ENCODE data around the gene SLC13A3.

The SLC13A3 gene

GRCh38 chr20:46564241-46564957, 86.9 kb downstream of the SLC13A3 start:
- 89 to 94% methylated on average over 3 to 5 of the region's 7 CpGs for WGBS, 2 experiments (ENCODE audit: insufficient coverage in 2 of 2)
- no peak overlapping the region for H3K4me3 ChIP-seq (ENCODE audit: extremely low read depth, insufficient read depth, low read length, poor library complexity, severe bottlenecking)
- no peaks in the 10 kb centered on the region for H3K4me1 ChIP-seq (ENCODE audit: control insufficient read depth, insufficient read depth, low read length, poor library complexity, severe bottlenecking)
- no peak overlapping the region for H3K27ac ChIP-seq (ENCODE audit: low read depth, low read length, severe bottlenecking)
- H3K36me3 ChIP-seq (ENCODE audit: control insufficient read depth, insufficient read depth, low read length) = no peaks in the 10 kb centered on the region
- no peaks in the 10 kb centered on the region for H3K9me3 ChIP-seq (ENCODE audit: control insufficient read depth, low read length)

GRCh38 chr20:46563860-46564221, 87.4 kb downstream of the SLC13A3 start:
- no peak overlapping the region for H3K4me3 ChIP-seq (ENCODE audit: extremely low read depth, insufficient read depth, low read length, poor library complexity, severe bottlenecking)
- H3K27ac ChIP-seq (ENCODE audit: low read depth, low read length, severe bottlenecking) = no peak overlapping the region
- H3K9me3 ChIP-seq (ENCODE audit: control insufficient read depth, low read length) = no peaks in the 10 kb centered on the region
- H3K4me1 ChIP-seq (ENCODE audit: control insufficient read depth, insufficient read depth, low read length, poor library complexity, severe bottlenecking) = peaks cover 5% of the 10 kb centered on the region
- WGBS, 2 experiments (ENCODE audit: insufficient coverage in 2 of 2) = 80 to 92% methylated on average over 2 of the region's 2 CpGs
- no peaks in the 10 kb centered on the region for H3K36me3 ChIP-seq (ENCODE audit: control insufficient read depth, insufficient read depth, low read length)

GRCh38 chr20:46563170-46563859, 87.9 kb downstream of the SLC13A3 start:
- peaks cover 8% of the 10 kb centered on the region for H3K4me1 ChIP-seq (ENCODE audit: control insufficient read depth, insufficient read depth, low read length, poor library complexity, severe bottlenecking)
- no peak overlapping the region for H3K4me3 ChIP-seq (ENCODE audit: extremely low read depth, insufficient read depth, low read length, poor library complexity, severe bottlenecking)
- no peaks in the 10 kb centered on the region for H3K36me3 ChIP-seq (ENCODE audit: control insufficient read depth, insufficient read depth, low read length)
- H3K27ac ChIP-seq (ENCODE audit: low read depth, low read length, severe bottlenecking) = no peak overlapping the region
- no peaks in the 10 kb centered on the region for H3K9me3 ChIP-seq (ENCODE audit: control insufficient read depth, low read length)
- WGBS, 2 experiments (ENCODE audit: insufficient coverage in 2 of 2) = 92 to 93% methylated on average over 16 of the region's 16 CpGs

- Histone ChIP-seq H3K9me3 (ENCODE audit: control insufficient read depth, low read length) (no peaks in the 10 kb centered on the region), H3K4me1 (ENCODE audit: control insufficient read depth, insufficient read depth, low read length, poor library complexity, severe bottlenecking) (peaks cover 8% of the 10 kb centered on the region), H3K4me3 (ENCODE audit: extremely low read depth, insufficient read depth, low read length, poor library complexity, severe bottlenecking) (peak overlapping the region; percentile 5), H3K27ac (ENCODE audit: low read depth, low read length, severe bottlenecking) (peak overlapping the region; percentile 57), H3K36me3 (ENCODE audit: control insufficient read depth, insufficient read depth, low read length) (no peaks in the 10 kb centered on the region)
- WGBS, 2 experiments (ENCODE audit: insufficient coverage in 2 of 2) = 21 to 35% methylated on average over 9 to 12 of the region's 19 CpGs
These were observed 88.7 kb downstream of the SLC13A3 start for GRCh38 chr20:46562373-46563169.

GRCh38 chr20:46562009-46562372, 89.3 kb downstream of the SLC13A3 start:
- Histone ChIP-seq H3K9me3 (ENCODE audit: control insufficient read depth, low read length) (no peaks in the 10 kb centered on the region), H3K27ac (ENCODE audit: low read depth, low read length, severe bottlenecking) (no peak overlapping the region), H3K4me1 (ENCODE audit: control insufficient read depth, insufficient read depth, low read length, poor library complexity, severe bottlenecking) (peaks cover 8% of the 10 kb centered on the region), H3K36me3 (ENCODE audit: control insufficient read depth, insufficient read depth, low read length) (no peaks in the 10 kb centered on the region), H3K4me3 (ENCODE audit: extremely low read depth, insufficient read depth, low read length, poor library complexity, severe bottlenecking) (no peak overlapping the region)
- 63 to 78% methylated on average over 5 of the region's 5 CpGs for WGBS, 2 experiments (ENCODE audit: insufficient coverage in 2 of 2)

- Histone ChIP-seq H3K4me3 (ENCODE audit: extremely low read depth, insufficient read depth, low read length, poor library complexity, severe bottlenecking) (no peak overlapping the region), H3K9me3 (ENCODE audit: control insufficient read depth, low read length) (no peaks in the 10 kb centered on the region), H3K27ac (ENCODE audit: low read depth, low read length, severe bottlenecking) (no peak overlapping the region), H3K4me1 (ENCODE audit: control insufficient read depth, insufficient read depth, low read length, poor library complexity, severe bottlenecking) (peaks cover 8% of the 10 kb centered on the region), H3K36me3 (ENCODE audit: control insufficient read depth, insufficient read depth, low read length) (no peaks in the 10 kb centered on the region)
- 90% methylated on average over 7 of the region's 7 CpGs for WGBS, 2 experiments (ENCODE audit: insufficient coverage in 2 of 2)
These were observed 91.4 kb downstream of the SLC13A3 start for GRCh38 chr20:46559685-46560440.

- H3K4me3 ChIP-seq (ENCODE audit: extremely low read depth, insufficient read depth, low read length, poor library complexity, severe bottlenecking) = no peak overlapping the region
- no peaks in the 10 kb centered on the region for H3K36me3 ChIP-seq (ENCODE audit: control insufficient read depth, insufficient read depth, low read length)
- peak overlapping the region; percentile 23 for H3K27ac ChIP-seq (ENCODE audit: low read depth, low read length, severe bottlenecking)
- no peaks in the 10 kb centered on the region for H3K9me3 ChIP-seq (ENCODE audit: control insufficient read depth, low read length)
- whole genome bisulfite sequencing, 2 experiments (ENCODE audit: insufficient coverage in 2 of 2) = 85 to 90% methylated on average over 3 of the region's 3 CpGs
- peaks cover 8% of the 10 kb centered on the region for H3K4me1 ChIP-seq (ENCODE audit: control insufficient read depth, insufficient read depth, low read length, poor library complexity, severe bottlenecking)
These were observed 92.3 kb downstream of the SLC13A3 start for GRCh38 chr20:46559001-46559400.

GRCh38 chr20:46558511-46558959, 92.7 kb downstream of the SLC13A3 start:
- Histone ChIP-seq H3K4me3 (ENCODE audit: extremely low read depth, insufficient read depth, low read length, poor library complexity, severe bottlenecking) (no peak overlapping the region), H3K9me3 (ENCODE audit: control insufficient read depth, low read length) (no peaks in the 10 kb centered on the region), H3K4me1 (ENCODE audit: control insufficient read depth, insufficient read depth, low read length, poor library complexity, severe bottlenecking) (peaks cover 8% of the 10 kb centered on the region), H3K27ac (ENCODE audit: low read depth, low read length, severe bottlenecking) (peak overlapping the region; percentile 23), H3K36me3 (ENCODE audit: control insufficient read depth, insufficient read depth, low read length) (no peaks in the 10 kb centered on the region)
- 66 to 80% methylated on average over 3 to 4 of the region's 5 CpGs for WGBS, 2 experiments (ENCODE audit: insufficient coverage in 2 of 2)

GRCh38 chr20:46557231-46557956, 93.9 kb downstream of the SLC13A3 start:
- no peak overlapping the region for H3K27ac ChIP-seq (ENCODE audit: low read depth, low read length, severe bottlenecking)
- no peak overlapping the region for H3K4me3 ChIP-seq (ENCODE audit: extremely low read depth, insufficient read depth, low read length, poor library complexity, severe bottlenecking)
- WGBS, 2 experiments (ENCODE audit: insufficient coverage in 2 of 2) = 88 to 95% methylated on average over 8 of the region's 8 CpGs
- no peaks in the 10 kb centered on the region for H3K9me3 ChIP-seq (ENCODE audit: control insufficient read depth, low read length)
- H3K36me3 ChIP-seq (ENCODE audit: control insufficient read depth, insufficient read depth, low read length) = no peaks in the 10 kb centered on the region
- peaks cover 8% of the 10 kb centered on the region for H3K4me1 ChIP-seq (ENCODE audit: control insufficient read depth, insufficient read depth, low read length, poor library complexity, severe bottlenecking)

Data from mesodermal cell (in vitro differentiated cells).